ENCODE measurements around the gene IST1.

DNA sequence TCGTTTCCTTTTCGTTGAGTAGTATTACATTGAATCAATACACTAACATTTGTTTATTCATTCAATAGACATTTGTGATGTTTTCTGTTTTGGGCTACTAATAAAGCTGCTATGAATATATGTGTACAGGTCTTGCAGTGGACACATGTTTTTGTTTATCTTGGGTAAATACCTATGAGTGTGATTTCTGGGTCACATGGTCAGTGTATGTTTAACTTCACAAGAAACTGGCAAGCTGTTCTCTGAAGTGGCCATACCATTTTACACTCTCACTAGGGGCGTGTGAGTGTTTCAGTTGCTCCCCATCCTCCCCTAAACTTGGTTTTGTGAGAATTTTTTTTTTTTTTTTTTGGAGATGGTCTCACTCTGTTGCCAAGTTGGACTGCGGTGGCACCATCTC, 69.9 kb downstream of the IST1 start:
- TF ChIP-seq, protein P1, sequence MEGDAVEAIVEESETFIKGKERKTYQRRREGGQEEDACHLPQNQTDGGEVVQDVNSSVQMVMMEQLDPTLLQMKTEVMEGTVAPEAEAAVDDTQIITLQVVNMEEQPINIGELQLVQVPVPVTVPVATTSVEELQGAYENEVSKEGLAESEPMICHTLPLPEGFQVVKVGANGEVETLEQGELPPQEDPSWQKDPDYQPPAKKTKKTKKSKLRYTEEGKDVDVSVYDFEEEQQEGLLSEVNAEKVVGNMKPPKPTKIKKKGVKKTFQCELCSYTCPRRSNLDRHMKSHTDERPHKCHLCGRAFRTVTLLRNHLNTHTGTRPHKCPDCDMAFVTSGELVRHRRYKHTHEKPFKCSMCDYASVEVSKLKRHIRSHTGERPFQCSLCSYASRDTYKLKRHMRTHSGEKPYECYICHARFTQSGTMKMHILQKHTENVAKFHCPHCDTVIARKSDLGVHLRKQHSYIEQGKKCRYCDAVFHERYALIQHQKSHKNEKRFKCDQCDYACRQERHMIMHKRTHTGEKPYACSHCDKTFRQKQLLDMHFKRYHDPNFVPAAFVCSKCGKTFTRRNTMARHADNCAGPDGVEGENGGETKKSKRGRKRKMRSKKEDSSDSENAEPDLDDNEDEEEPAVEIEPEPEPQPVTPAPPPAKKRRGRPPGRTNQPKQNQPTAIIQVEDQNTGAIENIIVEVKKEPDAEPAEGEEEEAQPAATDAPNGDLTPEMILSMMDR (IDR thresholded peaks at IDR 0.05): no peak
- no peak for TF ChIP-seq ZFX (IDR thresholded peaks at IDR 0.05; ENCODE audit: borderline replicate concordance)

Data from 22Rv1 (cell line).